HepG2 (cell line): ENCODE results near the gene H1-8. TPM values are rescaled to one million over a fixed set of nuclear protein-coding genes. Genes with fewer than 3 reads are reported as not detected.

Experiments
- ARHGAP35 ChIP-seq: sonication (generic); formaldehyde crosslinking; IDR thresholded peaks from 2 replicates; pipeline ENCODE4 v1.9.0; 2022; ENCODE audit warnings: mild to moderate bottlenecking, inconsistent platforms, moderate library complexity, missing genetic modification reagents, borderline replicate concordance
- CENPX ChIP-seq: sonication (generic); formaldehyde crosslinking; IDR thresholded peaks from 2 replicates; pipeline ENCODE4 v1.9.0; 2021; ENCODE audit warnings: mild to moderate bottlenecking, missing genetic modification reagents, moderate library complexity
- EED ChIP-seq: sonication (generic); formaldehyde crosslinking; IDR thresholded peaks from 2 replicates; pipeline ENCODE4 v1.5.0; 2020; ENCODE audit warnings: mild to moderate bottlenecking, missing genetic modification reagents
- EZH2 ChIP-seq: conservative IDR thresholded peaks from 2 replicates; pipeline ENCODE4 v1.6.1; 2012; ENCODE audit warnings: mild to moderate bottlenecking, low read depth, low read length, moderate library complexity
- HNRNPH1 ChIP-seq: fragments of 200-400 bp; formaldehyde crosslinking; optimal IDR thresholded peaks from 2 replicates; pipeline ENCODE3; 2017; ENCODE audit warnings: mild to moderate bottlenecking, low read depth, low read length
- KLF13 ChIP-seq: sonication (generic); formaldehyde crosslinking; IDR thresholded peaks from 2 replicates; pipeline ENCODE4 v1.4.0; 2020; ENCODE audit warnings: mild to moderate bottlenecking, missing genetic modification reagents
- SMARCE1 ChIP-seq: fragments of 450-650 bp; IDR thresholded peaks from 2 replicates; pipeline ENCODE4 v1.6.1; 2017; ENCODE audit warnings: borderline replicate concordance
- SMYD3 ChIP-seq: sonication (generic); formaldehyde crosslinking; IDR thresholded peaks from 2 replicates; pipeline ENCODE4 v1.8.1; 2023; ENCODE audit warnings: mild to moderate bottlenecking, missing genetic modification reagents
- SRSF1 ChIP-seq: fragments of 200-400 bp; formaldehyde crosslinking; optimal IDR thresholded peaks from 2 replicates; pipeline ENCODE3; 2017; ENCODE audit warnings: mild to moderate bottlenecking, low read depth, low read length, moderate library complexity
- TCF7 ChIP-seq: sonication (generic); IDR thresholded peaks from 2 replicates; pipeline ENCODE4 v1.6.1; 2016; ENCODE audit warnings: antibody characterized with exemption, low read depth
- ZNF101 ChIP-seq: sonication (generic); formaldehyde crosslinking; IDR thresholded peaks from 2 replicates; pipeline ENCODE4 v1.4.0; 2020; ENCODE audit warnings: mild to moderate bottlenecking, low read depth, missing genetic modification reagents, borderline replicate concordance
- ZNF224 ChIP-seq: sonication (generic); formaldehyde crosslinking; IDR thresholded peaks from 2 replicates; pipeline ENCODE4 v1.5.0; 2020; ENCODE audit warnings: mild to moderate bottlenecking, missing genetic modification reagents
- polyA plus RNA-seq, 8 experiments: library from polyadenylated mRNA; depleted of rRNA in 3 of 8; stranded (reverse) in 7 of 8; unstranded in 1 of 8; fragments of >200 nt; fragmentation: Illumina TruSeq in 4 of 8; extraction: Trizol in 4 of 8; gene quantifications; 2 replicates each; pipeline versions ENCODE4 v1.2.1 to v1.2.3, GENCODE V29; 2011 to 2016; ENCODE audit warnings: low read depth in 4 of 8, missing spikeins in 1 of 8, mixed read lengths in 1 of 8; ENCODE audit not compliant: insufficient read depth in 1 of 8
- total RNA-seq, 5 experiments: library from RNA; depleted of rRNA; stranded (reverse); fragments of >200 nt; fragmentation: Illumina TruSeq; extraction: Trizol; gene quantifications; 2 replicates each; pipeline ENCODE4 v1.2.3, GENCODE V29; 2016; ENCODE audit warnings: low read depth in 1 of 5
- TF ChIP-seq, protein P1 (sequence below): sonication (generic); formaldehyde crosslinking; IDR thresholded peaks from 2 replicates; pipeline ENCODE4 v1.8.0; 2022; ENCODE audit warnings: missing genetic modification reagents, mild to moderate bottlenecking, inconsistent platforms, borderline replicate concordance
- TF ChIP-seq, protein P2 (sequence below): IDR thresholded peaks from 2 replicates; pipeline ENCODE4 v1.6.1; 2016; ENCODE audit warnings: control low read depth
- TF ChIP-seq, protein P3 (sequence below), 2 experiments: IDR thresholded peaks; 2 replicates each; pipeline ENCODE4 v1.6.1; 2011 to 2012; ENCODE audit warnings: low read length in 2 of 2, borderline replicate concordance in 1 of 2, low read depth in 1 of 2, mild to moderate bottlenecking in 1 of 2, moderate library complexity in 1 of 2
- TF ChIP-seq, protein P4 (sequence below): sonication (generic); formaldehyde crosslinking; IDR thresholded peaks from 2 replicates; pipeline ENCODE4 v1.4.0; 2020; ENCODE audit warnings: missing genetic modification reagents, mild to moderate bottlenecking, borderline replicate concordance
- TF ChIP-seq, protein P5 (sequence below): sonication (generic); formaldehyde crosslinking; IDR thresholded peaks from 2 replicates; pipeline ENCODE4 v1.5.1; 2020; ENCODE audit warnings: missing genetic modification reagents, mild to moderate bottlenecking, borderline replicate concordance

The H1-8 gene
- total and polyA plus RNA-seq, 2 of the 13 experiments (the other 11 are each of a cell fraction or from before 2014, with no cell fraction given), result 0.08 TPM; not detected in 1

DNA sequence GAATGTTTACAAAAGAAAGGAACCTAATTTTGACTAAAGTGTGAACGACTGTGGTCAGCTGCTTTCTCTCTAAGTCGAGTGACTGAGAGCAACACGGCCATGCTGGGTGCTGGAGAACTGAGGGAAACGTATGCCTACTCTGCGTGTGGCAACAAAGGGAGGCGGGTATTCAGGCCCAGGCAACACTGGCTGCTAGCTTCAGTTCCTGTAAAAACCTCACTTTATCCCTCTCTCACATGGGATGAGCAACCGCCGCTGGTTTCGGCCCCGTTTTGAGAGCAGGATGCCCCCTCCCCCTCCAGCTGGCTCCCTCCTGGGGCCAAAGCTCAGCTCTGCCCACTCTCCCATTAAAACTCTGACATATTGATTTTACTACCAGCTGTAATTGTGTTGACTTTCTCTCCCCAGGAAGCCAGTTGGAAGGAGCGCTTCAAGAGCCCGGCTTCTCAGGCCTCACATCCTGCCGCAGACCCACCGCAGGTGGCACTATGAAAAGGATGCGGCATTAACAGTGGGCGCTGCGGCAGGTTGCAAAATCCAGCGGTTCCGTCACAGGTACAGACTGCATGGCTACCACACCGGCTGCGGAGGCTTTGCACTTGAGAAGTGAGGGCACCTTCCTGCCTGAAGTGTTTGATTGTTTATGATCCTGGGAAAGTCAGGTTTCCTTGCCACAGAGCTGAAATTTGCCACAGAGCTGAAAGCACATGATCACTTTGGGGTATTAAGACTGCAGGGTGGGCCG is 50.8 kb downstream of the H1-8 start (continued):
- TF ChIP-seq, protein P1, sequence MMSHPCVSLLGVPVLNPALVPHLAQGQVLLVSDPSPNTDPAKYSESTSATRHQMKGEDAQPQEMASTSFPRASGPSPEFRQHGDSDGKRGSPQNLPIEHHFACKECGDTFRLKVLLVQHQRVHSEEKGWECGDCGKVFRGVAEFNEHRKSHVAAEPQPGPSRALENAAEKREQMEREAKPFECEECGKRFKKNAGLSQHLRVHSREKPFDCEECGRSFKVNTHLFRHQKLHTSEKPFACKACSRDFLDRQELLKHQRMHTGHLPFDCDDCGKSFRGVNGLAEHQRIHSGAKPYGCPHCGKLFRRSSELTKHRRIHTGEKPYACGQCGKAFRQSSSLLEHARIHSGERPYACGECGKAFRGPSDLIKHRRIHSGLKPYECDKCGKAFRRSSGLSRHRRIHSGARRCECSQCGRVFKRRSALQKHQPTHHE, result no peak
- TF ChIP-seq, protein P2, sequence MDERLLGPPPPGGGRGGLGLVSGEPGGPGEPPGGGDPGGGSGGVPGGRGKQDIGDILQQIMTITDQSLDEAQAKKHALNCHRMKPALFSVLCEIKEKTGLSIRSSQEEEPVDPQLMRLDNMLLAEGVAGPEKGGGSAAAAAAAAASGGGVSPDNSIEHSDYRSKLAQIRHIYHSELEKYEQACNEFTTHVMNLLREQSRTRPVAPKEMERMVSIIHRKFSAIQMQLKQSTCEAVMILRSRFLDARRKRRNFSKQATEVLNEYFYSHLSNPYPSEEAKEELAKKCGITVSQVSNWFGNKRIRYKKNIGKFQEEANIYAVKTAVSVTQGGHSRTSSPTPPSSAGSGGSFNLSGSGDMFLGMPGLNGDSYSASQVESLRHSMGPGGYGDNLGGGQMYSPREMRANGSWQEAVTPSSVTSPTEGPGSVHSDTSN (CRISPR knock-in tag), result no peak
- TF ChIP-seq, protein P3, sequence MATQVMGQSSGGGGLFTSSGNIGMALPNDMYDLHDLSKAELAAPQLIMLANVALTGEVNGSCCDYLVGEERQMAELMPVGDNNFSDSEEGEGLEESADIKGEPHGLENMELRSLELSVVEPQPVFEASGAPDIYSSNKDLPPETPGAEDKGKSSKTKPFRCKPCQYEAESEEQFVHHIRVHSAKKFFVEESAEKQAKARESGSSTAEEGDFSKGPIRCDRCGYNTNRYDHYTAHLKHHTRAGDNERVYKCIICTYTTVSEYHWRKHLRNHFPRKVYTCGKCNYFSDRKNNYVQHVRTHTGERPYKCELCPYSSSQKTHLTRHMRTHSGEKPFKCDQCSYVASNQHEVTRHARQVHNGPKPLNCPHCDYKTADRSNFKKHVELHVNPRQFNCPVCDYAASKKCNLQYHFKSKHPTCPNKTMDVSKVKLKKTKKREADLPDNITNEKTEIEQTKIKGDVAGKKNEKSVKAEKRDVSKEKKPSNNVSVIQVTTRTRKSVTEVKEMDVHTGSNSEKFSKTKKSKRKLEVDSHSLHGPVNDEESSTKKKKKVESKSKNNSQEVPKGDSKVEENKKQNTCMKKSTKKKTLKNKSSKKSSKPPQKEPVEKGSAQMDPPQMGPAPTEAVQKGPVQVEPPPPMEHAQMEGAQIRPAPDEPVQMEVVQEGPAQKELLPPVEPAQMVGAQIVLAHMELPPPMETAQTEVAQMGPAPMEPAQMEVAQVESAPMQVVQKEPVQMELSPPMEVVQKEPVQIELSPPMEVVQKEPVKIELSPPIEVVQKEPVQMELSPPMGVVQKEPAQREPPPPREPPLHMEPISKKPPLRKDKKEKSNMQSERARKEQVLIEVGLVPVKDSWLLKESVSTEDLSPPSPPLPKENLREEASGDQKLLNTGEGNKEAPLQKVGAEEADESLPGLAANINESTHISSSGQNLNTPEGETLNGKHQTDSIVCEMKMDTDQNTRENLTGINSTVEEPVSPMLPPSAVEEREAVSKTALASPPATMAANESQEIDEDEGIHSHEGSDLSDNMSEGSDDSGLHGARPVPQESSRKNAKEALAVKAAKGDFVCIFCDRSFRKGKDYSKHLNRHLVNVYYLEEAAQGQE (IDR thresholded peaks at IDR 0.05; ENCODE audit: borderline replicate concordance in 1 of 2, low read depth in 1 of 2, low read length in 2 of 2), result no peak
- TF ChIP-seq KLF13 (no peak), TCF7 (peak; percentile 83), SRSF1 (no peak), SMYD3 (CRISPR knock-in tag) (no peak), EZH2 (no peak), SMARCE1 (no peak), EED (CRISPR knock-in tag) (no peak), HNRNPH1 (no peak), ZNF224 (peak; percentile 91), CENPX (CRISPR knock-in tag) (no peak), ARHGAP35 (CRISPR knock-in tag) (no peak), ZNF101 (CRISPR knock-in tag) (no peak)
- TF ChIP-seq, protein P4, sequence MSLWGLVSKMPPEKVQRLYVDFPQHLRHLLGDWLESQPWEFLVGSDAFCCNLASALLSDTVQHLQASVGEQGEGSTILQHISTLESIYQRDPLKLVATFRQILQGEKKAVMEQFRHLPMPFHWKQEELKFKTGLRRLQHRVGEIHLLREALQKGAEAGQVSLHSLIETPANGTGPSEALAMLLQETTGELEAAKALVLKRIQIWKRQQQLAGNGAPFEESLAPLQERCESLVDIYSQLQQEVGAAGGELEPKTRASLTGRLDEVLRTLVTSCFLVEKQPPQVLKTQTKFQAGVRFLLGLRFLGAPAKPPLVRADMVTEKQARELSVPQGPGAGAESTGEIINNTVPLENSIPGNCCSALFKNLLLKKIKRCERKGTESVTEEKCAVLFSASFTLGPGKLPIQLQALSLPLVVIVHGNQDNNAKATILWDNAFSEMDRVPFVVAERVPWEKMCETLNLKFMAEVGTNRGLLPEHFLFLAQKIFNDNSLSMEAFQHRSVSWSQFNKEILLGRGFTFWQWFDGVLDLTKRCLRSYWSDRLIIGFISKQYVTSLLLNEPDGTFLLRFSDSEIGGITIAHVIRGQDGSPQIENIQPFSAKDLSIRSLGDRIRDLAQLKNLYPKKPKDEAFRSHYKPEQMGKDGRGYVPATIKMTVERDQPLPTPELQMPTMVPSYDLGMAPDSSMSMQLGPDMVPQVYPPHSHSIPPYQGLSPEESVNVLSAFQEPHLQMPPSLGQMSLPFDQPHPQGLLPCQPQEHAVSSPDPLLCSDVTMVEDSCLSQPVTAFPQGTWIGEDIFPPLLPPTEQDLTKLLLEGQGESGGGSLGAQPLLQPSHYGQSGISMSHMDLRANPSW (CRISPR knock-in tag), result peak; percentile 69; the same call in 1 of the 2 replicates
- TF ChIP-seq, protein P5, sequence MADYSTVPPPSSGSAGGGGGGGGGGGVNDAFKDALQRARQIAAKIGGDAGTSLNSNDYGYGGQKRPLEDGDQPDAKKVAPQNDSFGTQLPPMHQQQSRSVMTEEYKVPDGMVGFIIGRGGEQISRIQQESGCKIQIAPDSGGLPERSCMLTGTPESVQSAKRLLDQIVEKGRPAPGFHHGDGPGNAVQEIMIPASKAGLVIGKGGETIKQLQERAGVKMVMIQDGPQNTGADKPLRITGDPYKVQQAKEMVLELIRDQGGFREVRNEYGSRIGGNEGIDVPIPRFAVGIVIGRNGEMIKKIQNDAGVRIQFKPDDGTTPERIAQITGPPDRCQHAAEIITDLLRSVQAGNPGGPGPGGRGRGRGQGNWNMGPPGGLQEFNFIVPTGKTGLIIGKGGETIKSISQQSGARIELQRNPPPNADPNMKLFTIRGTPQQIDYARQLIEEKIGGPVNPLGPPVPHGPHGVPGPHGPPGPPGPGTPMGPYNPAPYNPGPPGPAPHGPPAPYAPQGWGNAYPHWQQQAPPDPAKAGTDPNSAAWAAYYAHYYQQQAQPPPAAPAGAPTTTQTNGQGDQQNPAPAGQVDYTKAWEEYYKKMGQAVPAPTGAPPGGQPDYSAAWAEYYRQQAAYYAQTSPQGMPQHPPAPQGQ (CRISPR knock-in tag), result no peak
